IPS-NIHi11 (cell line): ENCODE results near the gene PLVAP.
"Not testable (repeated sequence)": the region's sequence is repeated elsewhere in the genome, so short reads cannot be mapped to it uniquely, and the experiment has no call there.

ENCODE experiments used
- DNase-seq: peaks from one replicate; pipeline ENCODE4 v3.0.0; 2012; ENCODE audit warnings: mixed read lengths, low spot score

PLVAP gene

GRCh38 chr19:17401628-17402027 is 24.5 kb upstream of the PLVAP start:
- DNase-seq, result no peak

- no peak for DNase-seq
Measured at GRCh38 chr19:17398902-17399527, 21.9 kb upstream of the PLVAP start.

GRCh38 chr19:17394891-17395415 is 17.8 kb upstream of the PLVAP start:
- DNase-seq, result peak; percentile 79

DNA sequence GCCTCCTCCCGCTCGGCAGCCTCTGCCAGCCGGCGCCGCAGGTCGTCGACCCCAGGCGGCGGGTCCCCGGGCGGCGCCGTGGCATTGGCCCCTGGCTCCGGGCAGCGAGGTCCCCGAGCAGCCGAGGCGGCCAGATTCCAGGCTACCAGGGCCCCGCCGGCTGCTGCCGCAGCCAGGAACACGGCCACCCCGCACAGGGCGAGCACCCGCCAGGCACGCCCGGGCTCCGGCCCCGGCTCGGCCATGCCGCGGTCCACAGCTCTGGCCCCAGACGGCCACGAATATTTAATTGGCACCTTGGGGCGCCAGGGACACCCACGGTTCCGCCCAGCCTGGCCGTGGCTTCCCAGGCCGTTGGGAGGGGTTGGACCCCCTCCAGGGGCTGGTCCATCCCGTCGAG is 16.8 kb upstream of the PLVAP start, which contains the start of gene CCDC194:
Gene CCDC194, minus strand, starts transcription at position 283 of the 400 bp plus-strand sequence. Its CDS starts 38 bp downstream, at position 245.
- no peak for DNase-seq

GRCh38 chr19:17393002-17393401 is 15.9 kb upstream of the PLVAP start:
- DNase-seq, result no peak

DNA sequence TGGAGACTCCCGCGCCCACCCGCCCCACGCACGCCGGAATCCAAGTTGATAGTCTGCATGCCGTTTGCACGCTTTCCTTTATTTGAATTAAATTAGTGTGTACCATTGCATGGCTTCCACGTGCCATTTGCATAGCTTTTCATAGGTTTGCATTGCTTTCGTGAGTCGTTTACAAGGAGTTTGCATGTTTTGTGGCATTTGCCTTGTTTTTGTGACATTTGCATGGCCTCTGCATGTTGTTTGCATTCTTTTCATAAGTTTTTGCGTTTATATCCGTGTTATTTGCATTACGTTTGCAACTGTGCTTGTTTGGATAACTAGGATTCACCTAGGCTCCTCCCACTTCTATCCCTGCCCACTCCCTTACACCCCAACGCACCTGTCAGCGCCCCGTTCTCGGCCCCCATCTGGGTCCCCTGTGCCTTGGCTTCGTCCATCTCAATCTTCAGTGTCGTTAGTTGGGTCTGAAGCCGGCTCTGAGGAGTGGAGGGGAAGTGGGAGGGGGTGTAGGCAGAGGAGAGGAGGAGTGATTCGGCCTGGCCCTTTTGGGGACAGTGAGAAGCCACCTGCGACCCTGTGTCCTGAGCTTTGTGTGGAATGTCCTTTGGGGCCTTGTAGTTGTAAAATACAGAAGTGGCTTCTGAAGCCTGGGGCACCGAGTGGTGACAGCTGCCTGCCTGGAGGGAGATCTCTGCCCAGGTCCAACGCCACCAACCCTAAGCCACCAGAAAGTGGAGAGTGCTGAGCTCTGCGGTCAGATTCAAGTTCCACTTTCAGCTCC is 14.4 kb upstream of the PLVAP start:
- DNase-seq, result no peak

GRCh38 chr19:17390665-17391370 is 13.7 kb upstream of the PLVAP start:
- DNase-seq, result peak; percentile 96

DNA sequence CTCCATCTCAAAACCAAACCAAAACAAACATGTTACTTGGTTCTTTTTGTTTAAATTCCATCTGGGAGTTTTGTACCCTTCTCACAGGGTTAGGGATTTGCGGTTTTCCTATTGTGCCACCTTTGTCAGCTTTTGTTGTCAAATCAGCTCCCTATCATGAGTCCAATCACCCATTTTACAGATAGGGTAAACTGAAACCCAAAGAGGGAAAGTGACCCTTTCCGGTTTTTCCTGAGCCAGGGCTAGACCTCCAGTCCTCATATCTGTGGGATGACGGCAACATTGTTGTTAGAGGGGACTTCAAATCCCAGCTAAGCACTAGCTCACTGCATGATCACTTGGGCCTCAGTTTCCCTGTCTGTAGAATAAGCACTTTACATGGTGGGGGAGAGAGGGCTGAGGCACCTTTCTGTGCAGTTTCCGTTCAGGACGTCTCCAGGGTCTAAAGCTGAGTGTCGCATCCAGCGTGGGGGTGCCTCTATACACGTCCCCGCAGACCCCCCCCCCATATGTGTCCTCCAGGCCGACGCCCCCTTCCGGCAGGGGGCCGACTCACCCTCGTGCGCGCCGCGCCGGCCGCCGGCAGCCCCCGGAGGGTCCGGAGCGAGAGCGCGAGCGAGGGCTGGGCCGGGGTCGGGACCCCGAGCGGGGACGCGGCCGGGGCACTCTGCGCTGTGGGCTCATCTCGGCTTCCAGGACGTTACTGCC is 13.0 kb upstream of the PLVAP start:
- no peak for DNase-seq

GRCh38 chr19:17389288-17389687 is 12.1 kb upstream of the PLVAP start:
- DNase-seq, result no peak

- peak; percentile 81 for DNase-seq
Measured at GRCh38 chr19:17385878-17386611, 8.9 kb upstream of the PLVAP start.

DNA sequence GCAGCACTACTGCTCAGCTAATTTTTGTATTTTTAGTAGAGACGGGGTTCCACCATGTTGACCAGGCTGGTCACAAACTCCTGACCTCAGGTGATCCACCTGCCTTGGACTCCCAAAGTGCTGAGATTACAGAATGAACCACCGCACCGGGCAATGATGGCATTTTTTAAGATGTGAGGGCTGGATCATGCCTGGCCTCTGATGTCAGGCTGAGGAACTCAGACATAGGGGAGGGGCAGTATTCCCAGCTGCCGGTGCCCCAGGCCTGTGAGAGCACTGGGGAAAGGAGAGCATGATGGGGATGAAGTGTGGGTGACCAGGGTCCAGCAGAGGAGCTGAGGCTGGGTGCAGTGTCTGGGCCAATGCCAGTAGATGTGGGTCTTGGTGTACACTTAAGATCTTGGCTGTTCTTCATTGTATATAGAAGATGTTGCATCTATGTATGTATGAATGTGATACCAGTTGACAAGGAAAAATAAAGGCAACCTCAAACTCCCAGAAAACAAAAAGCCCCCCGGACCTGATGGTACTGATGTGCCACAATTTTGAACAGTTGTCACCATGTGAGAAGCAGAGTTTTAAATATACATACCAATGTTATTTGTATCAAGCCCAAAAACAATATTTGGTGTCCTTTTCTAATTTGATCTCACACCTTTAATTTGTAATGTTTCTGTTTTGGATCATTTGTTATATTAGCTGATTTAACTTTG is 3.4 kb upstream of the PLVAP start:
- DNase-seq, result no peak

GRCh38 chr19:17379221-17379631 is 2.1 kb upstream of the PLVAP start:
- DNase-seq, result peak; percentile 76

GRCh38 chr19:17378271-17378670 is 1.1 kb upstream of the PLVAP start:
- no peak for DNase-seq

GRCh38 chr19:17370026-17370587 is 7.0 kb downstream of the PLVAP start:
- DNase-seq, result no peak

- no peak for DNase-seq
Measured at GRCh38 chr19:17365361-17365760, 11.8 kb downstream of the PLVAP start.

GRCh38 chr19:17363852-17364605 is 13.1 kb downstream of the PLVAP start:
- DNase-seq, result not testable (repeated sequence)

DNA sequence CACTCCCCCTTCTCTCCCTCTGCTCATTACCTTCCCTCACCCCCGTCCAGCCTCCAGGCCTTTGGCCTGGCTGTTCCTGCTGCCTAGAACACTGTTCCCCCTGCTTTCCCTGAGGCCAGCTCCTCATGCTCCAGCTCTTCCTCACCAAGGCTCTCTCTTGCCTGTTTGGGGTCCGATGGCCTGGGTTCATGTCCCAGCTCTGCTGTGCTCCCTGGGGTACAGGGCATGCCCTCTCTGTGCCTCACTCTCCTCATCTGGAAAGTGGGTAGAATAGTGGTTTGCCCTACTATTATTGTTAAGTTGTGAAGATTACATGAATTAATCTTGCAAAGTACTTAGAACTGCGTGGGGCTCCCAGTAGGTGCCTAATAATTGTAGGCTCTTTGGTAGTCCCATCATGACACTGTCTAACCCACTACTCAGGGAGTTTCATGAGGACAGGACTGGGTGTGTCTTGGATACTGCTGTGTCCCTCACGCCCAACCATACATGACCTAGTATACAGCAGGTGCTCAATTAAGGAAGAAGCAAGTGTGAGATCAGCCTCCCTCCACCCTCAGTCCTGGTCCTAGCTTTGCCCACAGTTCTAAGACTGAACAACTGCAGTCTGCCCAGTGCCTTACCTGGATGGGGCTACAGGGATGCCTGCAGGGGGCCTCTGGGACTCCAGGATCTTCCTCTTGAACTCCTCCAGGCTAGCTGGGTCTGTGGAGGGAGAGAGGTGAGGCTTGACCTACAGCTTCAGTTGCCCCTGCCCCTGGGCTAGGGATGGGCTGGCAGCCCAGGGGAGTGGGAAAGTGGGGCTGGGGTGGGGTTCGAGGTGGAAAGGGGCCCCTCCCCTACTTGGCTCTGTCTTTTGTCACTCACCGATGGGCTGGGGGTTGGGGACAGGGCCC is 17.0 kb downstream of the PLVAP start:
- no peak for DNase-seq

- DNase-seq, result no peak
Measured at GRCh38 chr19:17358395-17358794, 18.7 kb downstream of the PLVAP start.

- no peak for DNase-seq
Measured at GRCh38 chr19:17357724-17358123, 19.4 kb downstream of the PLVAP start.
